Activated CD4-positive, alpha-beta T cell treated with anti-CD3 and anti-CD28 coated beads for 24 hours (primary cell): ENCODE data around the gene NOL7.

ENCODE experiments used
- DNase-seq, 2 donors: peaks; one replicate each; pipeline ENCODE4 v3.0.0-alpha.2; 2020; ENCODE audit warnings: low read depth in 2 of 2

NOL7 gene

GRCh38 chr6:13614926-13615791 is at the start of gene NOL7:
TSS of gene NOL7 (plus strand) at chr6:13615335. CDS start at chr6:13615359, 24 bp downstream.
- peak; percentile 99 for DNase-seq

DNA sequence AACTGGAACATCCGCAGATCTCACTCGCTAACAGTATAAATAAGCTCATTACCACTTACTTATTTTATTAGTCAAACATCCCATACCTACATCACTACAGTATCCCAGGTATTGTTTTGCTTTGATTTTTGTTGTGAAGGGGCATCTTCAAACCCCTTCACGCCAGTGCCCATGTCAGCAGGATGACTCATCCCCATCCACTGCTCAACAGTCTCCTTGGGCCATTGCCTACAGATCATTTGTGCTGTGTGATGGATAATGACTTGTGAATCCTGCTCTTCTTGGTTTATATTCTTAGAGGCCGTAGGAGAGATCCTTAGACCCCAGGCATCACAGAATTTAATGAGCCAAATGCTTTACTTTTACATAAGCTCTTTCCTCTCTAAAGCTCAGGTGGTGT is 49.2 kb upstream of the NOL7 start:
- DNase-seq: no peak

DNA sequence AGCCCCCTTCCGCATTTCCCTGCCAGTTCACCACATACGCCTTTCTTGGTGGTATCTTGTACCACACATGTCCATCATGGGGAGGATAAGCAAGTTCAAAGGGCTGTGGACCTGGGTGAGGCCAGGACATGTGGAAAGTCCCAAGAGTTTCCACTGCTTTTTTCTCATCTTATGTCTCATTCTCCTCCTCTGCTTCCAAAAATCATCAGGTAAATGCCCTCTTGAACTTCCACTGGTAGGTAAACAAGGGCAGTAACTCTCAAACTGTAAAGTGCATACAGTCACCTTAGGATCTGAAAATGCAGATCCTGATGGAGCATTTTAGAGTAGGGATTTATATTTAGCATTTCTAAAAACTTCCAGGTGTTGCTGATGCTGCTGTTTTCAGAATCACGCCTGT is 48.6 kb upstream of the NOL7 start:
- no peak for DNase-seq

- DNase-seq: no peak
Observed at GRCh38 chr6:13568970-13569369, 46.2 kb upstream of the NOL7 start.

DNA sequence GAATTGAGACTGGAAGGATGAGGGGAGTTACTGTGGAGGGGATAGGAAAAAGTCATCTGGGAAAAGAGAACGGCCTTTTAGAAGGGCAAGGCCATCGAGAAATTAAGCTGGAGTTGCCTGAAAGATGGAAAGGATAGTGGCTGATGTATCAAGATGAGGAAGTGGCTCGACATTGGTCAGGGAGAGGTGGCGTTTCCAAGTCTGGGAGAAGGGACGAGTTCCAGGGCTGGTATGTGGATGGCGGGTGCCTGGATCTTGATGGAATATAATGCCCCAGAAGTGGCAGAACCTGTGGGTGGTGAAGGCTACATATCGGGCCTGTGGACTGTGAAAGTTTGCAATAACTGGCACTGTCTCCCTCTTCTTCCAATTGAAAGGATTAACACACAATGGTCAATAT is 42.9 kb upstream of the NOL7 start:
- no peak for DNase-seq

- DNase-seq: no peak
Observed at GRCh38 chr6:13572951-13573654, 42.0 kb upstream of the NOL7 start.

DNA sequence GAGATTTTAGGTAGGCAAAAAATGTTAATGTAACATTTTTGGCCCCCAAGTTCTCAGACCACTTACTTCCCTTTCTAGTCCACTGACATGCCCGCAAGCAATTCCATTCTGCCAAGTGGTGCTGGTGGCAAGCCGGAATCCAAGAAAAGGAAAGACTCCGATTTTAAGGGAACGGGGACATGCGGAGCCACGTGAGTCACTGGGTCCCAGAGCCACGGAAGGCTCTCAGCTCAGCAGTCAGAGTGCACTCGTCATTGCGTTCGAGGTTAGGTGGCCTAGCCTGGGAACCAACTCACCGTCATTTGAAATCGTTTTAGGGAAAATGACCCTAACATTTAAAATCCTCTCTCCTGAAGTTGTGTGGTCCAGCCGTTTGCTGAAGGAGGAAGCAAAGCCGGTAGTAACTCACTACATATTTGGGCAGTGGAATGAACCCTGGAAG is 41.4 kb upstream of the NOL7 start:
- DNase-seq: peak; percentile 0 to 6

- peak; percentile 87 to 90 for DNase-seq
Observed at GRCh38 chr6:13574149-13574570, 41.0 kb upstream of the NOL7 start.

GRCh38 chr6:13574571-13575376 is 40.4 kb upstream of the NOL7 start, which contains the start of gene SIRT5:
TSS of gene SIRT5 (plus strand) at chr6:13574601. CDS start at chr6:13584111, 9,510 bp downstream.
- peak; percentile 31 to 70 for DNase-seq

- DNase-seq: peak in 1 of 2 donors; percentile 69
Observed at GRCh38 chr6:13575377-13575775, 39.8 kb upstream of the NOL7 start.

DNA sequence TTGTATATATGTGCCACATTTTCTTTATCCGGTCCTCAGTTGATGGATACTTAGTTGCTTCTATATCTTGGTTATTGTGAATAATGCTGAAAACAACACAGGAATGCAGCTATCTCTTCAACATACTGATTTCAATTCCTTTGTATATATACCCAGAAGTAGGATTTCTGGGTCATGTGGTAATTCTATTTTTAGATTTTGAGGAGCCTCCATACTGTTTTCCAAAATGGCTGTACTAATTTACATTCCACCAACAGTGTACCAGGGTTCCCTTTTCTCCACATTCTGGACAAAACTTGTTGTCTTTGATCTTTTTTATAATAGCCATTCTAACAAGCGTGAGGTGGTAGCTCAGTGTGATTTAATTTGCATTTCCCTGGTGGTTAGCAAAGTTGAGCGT is 39.1 kb upstream of the NOL7 start:
- no peak for DNase-seq

GRCh38 chr6:13577926-13578325 is 37.2 kb upstream of the NOL7 start:
- DNase-seq: no peak

DNA sequence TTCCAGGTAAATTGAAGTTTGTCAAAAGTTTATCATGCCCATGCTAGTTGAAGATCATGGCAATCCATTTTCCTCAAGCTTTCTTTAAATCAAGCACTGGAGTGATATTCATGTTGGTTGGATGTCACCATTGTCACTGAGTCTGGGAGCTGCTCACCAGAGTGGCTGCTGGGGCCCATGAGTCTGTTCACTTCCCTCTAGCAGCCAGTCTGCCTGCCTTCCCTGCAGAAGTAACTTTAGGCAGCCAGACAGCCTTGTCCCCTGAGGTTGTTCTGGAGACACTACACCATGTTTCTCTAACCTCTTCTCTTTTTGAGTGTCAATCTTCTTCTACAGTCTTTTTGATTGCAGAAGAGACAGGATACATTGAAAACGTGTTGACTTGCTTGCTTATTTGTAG is 35.2 kb upstream of the NOL7 start:
- DNase-seq: no peak

DNA sequence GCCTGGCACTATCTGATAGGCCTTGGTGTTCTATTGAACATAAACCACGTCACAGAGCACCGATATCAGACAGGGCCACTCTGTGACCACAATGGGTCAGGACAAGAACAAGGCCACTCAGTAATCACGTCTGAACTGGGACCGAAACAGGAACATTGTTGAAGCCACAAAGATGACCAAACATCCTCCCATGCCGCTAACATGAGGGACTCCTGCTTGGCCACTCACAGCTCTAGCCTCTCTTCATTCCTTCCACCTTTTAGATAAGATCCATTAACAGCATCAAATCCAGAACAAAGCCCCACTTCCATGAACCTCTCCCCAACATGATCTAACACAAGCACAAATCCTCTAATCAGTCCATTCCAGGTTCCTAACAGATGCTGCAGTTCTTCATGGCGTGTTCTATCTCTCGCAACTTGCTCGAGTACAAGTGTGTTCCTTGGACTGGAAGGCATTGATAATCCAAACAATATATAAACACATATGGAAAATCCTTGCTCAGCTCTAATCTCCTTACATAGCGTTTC is 33.4 kb upstream of the NOL7 start:
- no peak for DNase-seq

DNA sequence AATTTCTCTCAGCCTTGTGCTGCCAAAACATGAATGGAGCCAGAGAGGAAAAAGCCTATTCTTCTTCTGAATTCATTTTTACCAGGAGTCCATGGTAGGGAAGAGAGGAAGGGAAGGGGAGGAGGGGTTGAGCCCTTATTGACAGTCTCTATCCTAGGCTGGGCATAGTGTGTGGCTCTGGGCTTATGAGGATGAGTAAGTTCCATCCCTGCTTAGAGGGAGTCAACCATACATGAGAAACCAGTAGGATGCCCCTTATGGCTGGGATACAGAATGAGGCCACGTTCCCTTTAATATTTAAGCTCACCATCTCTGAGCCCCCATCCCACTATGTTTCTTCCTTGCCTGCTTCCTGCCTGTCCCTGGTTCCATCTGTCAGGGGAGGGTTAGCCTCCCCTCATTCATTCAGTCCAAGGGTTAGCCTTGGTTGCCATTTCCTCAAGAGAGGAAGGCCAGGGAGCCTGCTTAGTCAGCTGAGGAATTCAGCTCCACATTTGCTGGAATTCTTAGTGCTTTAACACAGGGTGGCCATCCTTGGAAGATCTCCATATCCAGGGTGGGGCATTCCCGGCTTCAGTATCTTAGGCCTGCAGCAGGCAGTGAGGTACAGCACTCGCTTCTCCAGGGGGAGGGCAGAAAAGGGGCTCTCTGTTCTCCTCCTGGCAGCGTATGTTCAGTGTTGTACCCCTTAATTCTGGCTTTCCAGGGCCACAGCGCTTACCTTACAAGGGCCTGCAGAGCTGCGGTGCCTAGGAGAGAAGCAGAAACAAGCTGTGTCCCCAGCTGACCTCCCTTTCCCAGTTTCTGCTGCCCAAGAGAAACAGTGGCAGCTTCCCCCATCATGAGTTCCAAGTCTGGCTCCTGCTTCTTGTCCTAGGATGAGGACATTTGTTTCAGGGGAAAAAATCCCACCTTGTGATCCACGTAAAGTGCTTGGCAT is 28.3 kb upstream of the NOL7 start:
- DNase-seq: no peak

- no peak for DNase-seq
Observed at GRCh38 chr6:13589801-13590200, 25.3 kb upstream of the NOL7 start.

- DNase-seq: no peak
Observed at GRCh38 chr6:13590574-13591153, 24.5 kb upstream of the NOL7 start.

DNA sequence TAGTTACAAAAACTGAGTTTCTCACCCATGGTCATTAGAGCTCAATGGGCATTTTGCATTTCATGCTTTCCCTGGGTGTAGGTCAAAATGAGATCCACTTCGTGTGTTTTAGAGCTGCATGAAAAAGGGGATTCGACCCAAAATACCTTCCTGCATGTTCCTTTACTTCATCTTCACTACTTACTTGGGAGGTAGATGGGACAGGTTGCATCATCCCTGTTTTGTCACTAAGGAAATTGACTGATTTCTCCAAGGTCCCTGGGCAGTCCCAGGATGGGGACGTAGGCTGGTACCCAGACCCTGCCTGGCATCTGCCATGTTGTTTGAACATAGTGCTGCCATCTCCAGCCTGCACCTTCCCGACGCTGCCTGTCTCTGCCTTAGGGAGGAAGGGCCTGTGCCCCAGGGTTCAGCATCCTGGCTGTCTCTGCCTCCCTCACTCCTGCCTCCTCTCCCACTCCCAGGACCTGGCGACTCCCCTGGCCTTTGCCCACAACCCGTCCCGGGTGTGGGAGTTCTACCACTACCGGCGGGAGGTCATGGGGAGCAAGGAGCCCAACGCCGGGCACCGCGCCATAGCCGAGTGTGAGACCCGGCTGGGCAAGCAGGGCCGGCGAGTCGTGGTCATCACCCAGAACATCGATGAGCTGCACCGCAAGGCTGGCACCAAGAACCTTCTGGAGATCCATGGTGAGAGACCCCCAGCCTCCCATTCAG is 23.8 kb upstream of the NOL7 start:
- no peak for DNase-seq

- DNase-seq: no peak
Observed at GRCh38 chr6:13593103-13593502, 22.0 kb upstream of the NOL7 start.

DNA sequence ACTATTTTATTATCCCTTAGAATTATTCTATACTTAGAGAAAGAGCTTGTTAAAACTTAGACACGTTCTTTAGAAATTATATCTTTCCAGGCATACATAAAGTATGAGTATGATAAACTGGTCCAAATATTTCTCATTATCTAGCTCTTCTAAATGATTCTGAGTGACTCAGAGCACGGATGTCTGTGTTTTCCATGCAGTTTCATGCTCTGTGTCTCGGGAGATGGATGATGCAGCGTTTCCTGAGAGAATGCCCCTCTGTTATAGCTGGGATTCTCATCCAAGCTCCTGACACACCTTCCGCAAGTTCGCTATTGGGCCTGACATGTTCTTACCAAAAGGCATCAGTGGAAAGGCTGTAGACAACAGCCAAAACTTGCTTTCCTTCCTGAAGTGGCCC is 21.4 kb upstream of the NOL7 start:
- DNase-seq: no peak
